Activated CD4-positive, alpha-beta memory T cell treated with anti-CD3 and anti-CD28 coated beads for 36 hours (primary cell): ENCODE data around the gene TRIM28. TPM values are rescaled to one million over a fixed set of nuclear protein-coding genes. Genes with fewer than 3 reads are reported as not detected.
A peak's percentile ranks its signal among the peaks of the same experiment; 100 is the strongest.

Experiments used
- CTCF ChIA-PET: fragments of 350-600 bp; sonication (Branson Sonifier 250); formaldehyde crosslinking; loops from one replicate; lab custom pipeline; 2021; ENCODE audit warnings: antibody characterized with exemption, inconsistent platforms; lab: Charles Lee
- POLR2A ChIA-PET: fragments of 350-600 bp; sonication (Branson Sonifier 250); formaldehyde crosslinking; loops from one replicate; lab custom pipeline; 2021; ENCODE audit warnings: antibody characterized with exemption; lab: Charles Lee
- DNase-seq: peaks from one replicate; pipeline ENCODE4 v3.0.0-alpha.2; 2020
- H3K27ac Mint-ChIP-seq: one replicate; pipeline ENCODE4 v1.8.0; 2021; ENCODE audit warnings: mixed read lengths
- H3K27me3 Mint-ChIP-seq: one replicate; pipeline ENCODE4 v1.8.0; 2021; ENCODE audit warnings: mixed read lengths
- H3K36me3 Mint-ChIP-seq: one replicate; pipeline ENCODE4 v1.8.0; 2021; ENCODE audit warnings: mixed read lengths
- H3K4me1 Mint-ChIP-seq: one replicate; pipeline ENCODE4 v1.8.0; 2021; ENCODE audit warnings: low read depth, mixed read lengths
- H3K4me3 Mint-ChIP-seq: one replicate; pipeline ENCODE4 v1.8.0; 2021; ENCODE audit warnings: mild to moderate bottlenecking, mixed read lengths
- H3K9me3 Mint-ChIP-seq: one replicate; pipeline ENCODE4 v1.8.0; 2021; ENCODE audit warnings: mixed read lengths
- intact Hi-C: fragments of 100-400 bp; cut with micrococcal nuclease; formaldehyde crosslinking; loops from one replicate; pipeline ENCODE4 v1.15.1; 2023
- total RNA-seq, 2 experiments: library from RNA; stranded (reverse); gene quantifications; one replicate each; pipeline ENCODE4 v1.2.3, GENCODE V29; 2021

TRIM28 gene
- total RNA-seq, 2 experiments from 2014 or later: 404 to 408 TPM

DNA sequence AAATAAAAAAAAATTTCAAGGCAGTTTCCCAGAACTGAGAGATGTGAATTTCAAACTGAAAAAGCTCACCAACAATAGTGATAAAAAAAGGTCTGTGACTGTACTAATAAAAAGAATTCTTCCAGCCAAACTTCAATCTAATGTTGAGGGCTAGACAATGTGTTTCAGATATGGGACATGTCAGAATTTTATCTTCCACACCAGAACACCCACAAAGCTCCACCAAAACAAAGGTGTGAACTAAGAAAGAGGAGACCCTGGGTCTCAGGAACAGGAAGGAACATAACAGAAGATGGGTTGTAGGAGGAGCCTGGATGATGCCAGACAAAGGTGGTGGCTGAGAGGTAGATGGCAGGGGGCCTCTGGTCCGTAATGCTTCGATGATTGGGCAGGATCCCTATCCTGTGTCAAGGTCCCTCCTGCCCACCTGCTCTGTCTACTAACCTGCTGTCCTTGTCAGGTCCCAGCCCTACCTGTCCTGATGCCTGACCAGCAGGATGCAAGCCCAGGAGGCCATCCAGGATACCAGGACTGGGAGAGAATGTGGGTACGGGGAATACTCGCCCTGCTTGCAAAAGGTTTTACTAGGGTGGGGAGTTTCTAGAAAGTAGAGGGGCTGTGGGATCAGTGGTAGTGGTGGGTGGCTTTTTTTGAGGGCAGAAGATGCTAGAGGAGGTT, 24.7 kb downstream of the TRIM28 start:
- Mint-ChIP-seq H3K36me3 (peaks cover 7% of the 10 kb centered on the region), H3K27ac (peak overlapping the region; percentile 64), H3K27me3 (no peaks in the 10 kb centered on the region), H3K4me3 (no peak overlapping the region), H3K4me1 (peaks cover 18% of the 10 kb centered on the region), H3K9me3 (no peaks in the 10 kb centered on the region)
- ChIA-PET CTCF (no interaction called here), POLR2A (interaction anchor here (1.2 kb wide), 1 partner anchor 10 kb away, joined by 5 read pairs; the partner anchor contains the start of gene UBE2M)
- DNase-seq: no peak
- intact Hi-C loops: no loop called here

GRCh38 chr19:58569191-58569942, 25.5 kb downstream of the TRIM28 start:
- ChIA-PET POLR2A (no interaction called here), CTCF (no interaction called here)
- H3K27ac Mint-ChIP-seq: no peak overlapping the region
- peaks cover 20% of the 10 kb centered on the region for H3K4me1 Mint-ChIP-seq
- no peak overlapping the region for H3K4me3 Mint-ChIP-seq
- intact Hi-C loops: no loop called here
- DNase-seq: no peak
- no peaks in the 10 kb centered on the region for H3K27me3 Mint-ChIP-seq
- no peaks in the 10 kb centered on the region for H3K9me3 Mint-ChIP-seq
- peaks cover 7% of the 10 kb centered on the region for H3K36me3 Mint-ChIP-seq

DNA sequence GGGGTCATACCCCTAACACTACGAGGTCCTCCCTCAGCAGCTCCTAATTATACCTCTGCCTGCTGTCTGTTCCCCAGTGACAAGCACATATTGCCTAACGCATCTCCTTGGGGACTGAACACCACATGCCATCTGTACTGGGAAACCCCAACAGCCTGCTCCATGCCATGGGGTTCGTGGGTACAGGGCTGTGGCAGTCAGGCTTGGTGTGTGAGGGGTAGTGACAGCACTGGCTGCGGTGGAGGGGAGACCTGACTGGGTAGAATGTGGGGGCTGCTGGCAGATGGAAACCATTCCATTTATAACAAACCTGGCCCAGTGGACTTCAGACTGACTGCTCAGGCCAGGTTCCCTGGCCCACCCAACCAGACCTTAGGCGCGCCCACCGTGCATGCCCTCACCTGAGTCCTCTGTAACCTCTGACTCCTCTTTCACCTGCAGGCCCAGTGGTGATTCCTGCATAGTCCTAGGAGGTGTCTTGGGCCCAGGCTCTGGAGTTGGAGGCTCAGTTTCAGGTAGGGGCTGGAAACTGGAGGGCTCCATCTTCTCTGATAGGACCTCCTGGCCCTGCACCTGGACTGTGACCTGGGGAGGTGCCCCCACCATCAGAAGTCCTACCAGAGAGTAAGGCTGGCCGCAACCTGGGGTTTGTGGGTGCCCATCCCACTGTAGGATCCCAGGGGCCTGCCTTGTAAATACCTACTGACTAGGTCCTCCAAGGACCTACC, 26.2 kb downstream of the TRIM28 start:
- intact Hi-C loops: no loop called here
- no peaks in the 10 kb centered on the region for H3K27me3 Mint-ChIP-seq
- no peak overlapping the region for H3K4me3 Mint-ChIP-seq
- H3K9me3 Mint-ChIP-seq: no peaks in the 10 kb centered on the region
- no peak for DNase-seq
- POLR2A ChIA-PET: no interaction called here
- CTCF ChIA-PET: no interaction called here
- peaks cover 7% of the 10 kb centered on the region for H3K36me3 Mint-ChIP-seq
- peaks cover 23% of the 10 kb centered on the region for H3K4me1 Mint-ChIP-seq
- H3K27ac Mint-ChIP-seq: no peak overlapping the region

DNA sequence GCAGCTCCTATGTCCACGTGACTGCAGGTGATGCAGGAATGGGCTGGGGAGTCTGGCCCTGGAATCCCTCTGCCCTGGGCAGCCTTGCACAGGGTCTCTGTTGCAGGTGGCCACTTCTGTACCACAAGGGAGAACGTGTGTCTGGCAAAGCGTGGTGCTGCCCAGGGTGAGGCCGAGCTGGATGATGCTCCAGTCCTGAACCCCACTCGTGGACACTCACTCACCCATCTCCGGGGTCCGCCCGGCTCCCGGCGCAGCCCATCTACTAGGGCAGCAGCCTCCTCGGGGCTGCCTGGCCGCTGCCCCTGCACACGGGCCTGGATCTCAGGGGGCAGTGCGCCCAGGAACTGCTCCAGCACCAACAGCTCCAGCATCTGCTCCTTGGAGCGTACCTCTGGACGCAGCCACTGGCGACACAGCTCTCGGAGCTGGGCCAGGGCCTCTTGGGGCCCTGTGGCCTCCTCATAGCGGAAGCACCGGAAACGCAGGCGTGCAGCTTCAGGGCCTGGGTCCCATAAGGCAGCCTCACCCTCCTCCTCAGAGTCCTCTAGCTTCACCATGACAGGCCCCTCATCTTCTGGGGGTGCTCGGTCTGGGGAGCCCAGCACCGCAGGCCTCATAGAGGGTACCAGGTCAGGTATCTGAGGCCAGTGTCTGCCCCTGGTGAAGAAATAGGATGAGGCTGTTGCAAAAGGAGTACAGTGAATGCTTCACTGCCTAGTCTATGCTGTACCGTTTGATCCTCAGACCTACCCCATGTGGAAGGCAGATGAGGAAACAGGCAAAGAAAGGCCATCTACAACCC, 27.1 kb downstream of the TRIM28 start:
- H3K9me3 Mint-ChIP-seq: no peaks in the 10 kb centered on the region
- CTCF ChIA-PET: interaction anchor here (1.0 to 1.1 kb wide), 2 partner anchors 10 to 51 kb away, joined by 3 to 4 read pairs; partner anchors contain the start of gene ZBTB45
- no peak overlapping the region for H3K4me3 Mint-ChIP-seq
- no peaks in the 10 kb centered on the region for H3K27me3 Mint-ChIP-seq
- intact Hi-C loops: no loop called here
- peaks cover 7% of the 10 kb centered on the region for H3K36me3 Mint-ChIP-seq
- no peak overlapping the region for H3K27ac Mint-ChIP-seq
- POLR2A ChIA-PET: interaction anchor here (0.7 to 2.6 kb wide), 3 partner anchors 9 to 57 kb away, joined by 3 to 13 read pairs (median 11); partner anchors contain the start of gene CHMP2A
- H3K4me1 Mint-ChIP-seq: peaks cover 26% of the 10 kb centered on the region
- no peak for DNase-seq

DNA sequence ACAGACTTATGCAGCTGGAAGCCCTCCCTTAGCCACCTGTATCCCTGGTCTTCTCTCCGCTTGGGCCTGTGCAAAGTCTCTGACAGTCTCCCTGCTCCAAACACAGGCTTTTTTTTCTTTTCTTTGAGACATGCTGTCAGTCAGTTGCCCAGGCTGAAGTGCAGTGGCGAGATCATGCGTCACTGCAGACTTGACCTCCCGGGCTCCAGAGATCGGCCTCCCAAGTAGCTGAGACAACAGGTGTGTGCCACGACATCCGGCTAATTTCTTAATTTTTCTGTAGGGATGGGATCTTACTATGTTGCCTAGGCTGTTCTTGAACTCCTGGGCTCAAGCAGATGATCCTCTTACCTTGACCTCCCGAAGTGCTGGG, 27.7 kb downstream of the TRIM28 start:
- Mint-ChIP-seq H3K27me3 (no peaks in the 10 kb centered on the region), H3K4me1 (peaks cover 28% of the 10 kb centered on the region), H3K36me3 (peaks cover 4% of the 10 kb centered on the region), H3K9me3 (no peaks in the 10 kb centered on the region), H3K4me3 (no peak overlapping the region), H3K27ac (no peak overlapping the region)
- POLR2A ChIA-PET: interaction anchor here (1.0 to 2.6 kb wide), 4 partner anchors 9 to 52 kb away, joined by 4 to 13 read pairs (median 8); partner anchors contain the start of genes CHMP2A and ZBTB45
- no peak for DNase-seq
- intact Hi-C loops: no loop called here
- CTCF ChIA-PET: interaction anchor here (1.0 to 1.3 kb wide), 5 partner anchors 9 to 73 kb away, joined by 3 to 7 read pairs (median 3); partner anchors contain the start of gene ZBTB45

- CTCF ChIA-PET: interaction anchor here (1.0 to 1.3 kb wide), 6 partner anchors 8 to 73 kb away, joined by 3 to 7 read pairs (median 3); partner anchors contain the start of gene ZBTB45
- H3K27me3 Mint-ChIP-seq: no peaks in the 10 kb centered on the region
- intact Hi-C loops: loop anchor here (1.0 kb wide), 1 partner anchor 267 kb away; the partner anchor contains the start of gene ERVK3-1
- H3K9me3 Mint-ChIP-seq: no peaks in the 10 kb centered on the region
- POLR2A ChIA-PET: interaction anchor here (1.0 to 2.6 kb wide), 4 partner anchors 10 to 52 kb away, joined by 4 to 13 read pairs (median 8); partner anchors contain the start of genes CHMP2A and ZBTB45
- peak overlapping the region; percentile 96 for H3K4me3 Mint-ChIP-seq
- peaks cover 29% of the 10 kb centered on the region for H3K4me1 Mint-ChIP-seq
- H3K27ac Mint-ChIP-seq: peak overlapping the region; percentile 100
- DNase-seq: no peak
- H3K36me3 Mint-ChIP-seq: peaks cover 2% of the 10 kb centered on the region
These were observed 28.4 kb downstream of the TRIM28 start for GRCh38 chr19:58572026-58572817.

DNA sequence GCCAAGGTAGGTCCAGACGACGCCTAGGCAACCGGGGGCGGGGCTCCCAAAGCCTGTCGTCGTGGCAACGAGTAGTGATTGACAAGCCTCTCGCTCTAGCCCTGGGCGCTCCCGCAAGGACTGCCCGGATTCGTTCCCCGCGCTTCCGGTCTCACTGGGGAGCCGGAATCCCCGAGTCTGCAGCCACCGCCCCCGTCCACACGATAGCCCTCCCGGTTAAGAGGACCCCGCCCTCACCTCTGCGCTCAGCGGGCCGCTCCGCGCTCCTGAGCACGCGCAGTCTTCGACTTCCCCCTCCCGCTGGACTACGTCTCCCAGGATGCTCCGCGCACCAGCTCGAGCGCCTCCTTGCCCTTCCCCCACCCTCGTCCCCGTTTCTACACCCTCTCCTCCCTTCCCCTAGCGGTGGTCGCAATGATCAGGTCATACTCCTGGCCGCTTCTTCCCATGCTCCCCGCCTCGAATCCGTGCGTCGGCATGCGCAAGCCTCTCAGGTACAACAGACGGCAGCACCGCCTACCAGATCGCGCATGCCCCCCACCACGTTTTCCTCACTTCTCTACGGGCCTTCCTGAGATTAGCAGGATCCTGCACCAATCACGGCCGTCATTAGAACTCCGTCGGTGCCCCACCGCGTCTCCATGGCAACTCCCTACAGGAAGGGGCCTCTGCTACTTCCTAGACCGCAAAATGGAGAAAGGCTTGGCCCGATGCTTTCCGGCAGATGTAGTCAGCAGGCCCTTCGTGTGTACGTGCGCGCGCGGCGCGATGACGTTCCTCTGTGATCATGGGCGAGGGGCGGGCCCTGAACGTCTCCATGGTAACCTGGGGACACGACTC, 29.2 kb downstream of the TRIM28 start, which contains the start of gene MZF1:
TSS of gene MZF1 (minus strand) at position 518 of the 840 bp plus-strand sequence. CDS start 1,946 bp downstream, outside the sequence.
- DNase-seq: peak; percentile 100
- CTCF ChIA-PET: interaction anchor here (0.6 to 1.3 kb wide), 5 partner anchors 9 to 74 kb away, joined by 3 to 7 read pairs (median 3); no protein-coding TSS in a partner anchor
- Mint-ChIP-seq H3K27ac (peak within 1 kb of the TSS; percentile 100), H3K36me3 (peaks cover 2% of the 10 kb centered on the region), H3K9me3 (no peaks in the 10 kb centered on the region), H3K4me3 (peak within 1 kb of the TSS; percentile 96), H3K4me1 (peaks cover 33% of the 10 kb centered on the region), H3K27me3 (no peaks in the 10 kb centered on the region)
- intact Hi-C loops: loop anchor here (1.0 kb wide), 6 partner anchors 14 to 268 kb away; partner anchors contain the start of genes CHMP2A, ERVK3-1, TRIM28 and ZBTB45
- POLR2A ChIA-PET: interaction anchor here (1.0 to 2.6 kb wide), 4 partner anchors 11 to 53 kb away, joined by 4 to 13 read pairs (median 8); partner anchors contain the start of genes CHMP2A and ZBTB45

- H3K27ac Mint-ChIP-seq: peak overlapping the region; percentile 100
- peaks cover 39% of the 10 kb centered on the region for H3K4me1 Mint-ChIP-seq
- no peak for DNase-seq
- POLR2A ChIA-PET: interaction anchor here (2.4 kb wide), 1 partner anchor 19 kb away, joined by 16 read pairs; the partner anchor contains the start of gene CHMP2A
- peak overlapping the region; percentile 96 for H3K4me3 Mint-ChIP-seq
- CTCF ChIA-PET: no interaction called here
- intact Hi-C loops: loop anchor here (1.0 kb wide), 5 partner anchors 14 to 133 kb away; partner anchors contain the start of genes CHMP2A, TRIM28, ZBTB45 and ZNF132
- H3K9me3 Mint-ChIP-seq: no peaks in the 10 kb centered on the region
- no peaks in the 10 kb centered on the region for H3K27me3 Mint-ChIP-seq
- no peaks in the 10 kb centered on the region for H3K36me3 Mint-ChIP-seq
These were observed 29.8 kb downstream of the TRIM28 start for GRCh38 chr19:58573658-58574164.
